GM19099 (cell line): ENCODE measurements around the gene ARHGEF40.

Source experiments
- POLR2A ChIP-seq: IDR thresholded peaks from 3 replicates; pipeline ENCODE4 v1.6.1; 2011; ENCODE audit warnings: low read depth; ENCODE audit not compliant: insufficient read length; ENCODE audit errors: extremely low read depth

ARHGEF40 gene

GRCh38 chr14:21093018-21093417 is 22.9 kb downstream of the ARHGEF40 start:
- TF ChIP-seq POLR2A: no peak

- no peak for TF ChIP-seq POLR2A
Observed at GRCh38 chr14:21093769-21094681, 23.9 kb downstream of the ARHGEF40 start.

- TF ChIP-seq POLR2A: no peak
Observed at GRCh38 chr14:21095430-21096205, 25.5 kb downstream of the ARHGEF40 start.

GRCh38 chr14:21096438-21096837 is 26.3 kb downstream of the ARHGEF40 start:
- no peak for TF ChIP-seq POLR2A

- TF ChIP-seq POLR2A: no peak
Observed at GRCh38 chr14:21096978-21097635, 27.0 kb downstream of the ARHGEF40 start.

GRCh38 chr14:21097636-21098075 is 27.6 kb downstream of the ARHGEF40 start:
- TF ChIP-seq POLR2A: no peak

- TF ChIP-seq POLR2A: no peak
Observed at GRCh38 chr14:21098076-21098891, 28.2 kb downstream of the ARHGEF40 start, which contains the start of gene ZNF219. ZNF219 (minus strand) TSS chr14:21098655; CDS start chr14:21093591, 5,064 bp downstream.

GRCh38 chr14:21098892-21099595 is 28.9 kb downstream of the ARHGEF40 start:
- no peak for TF ChIP-seq POLR2A

GRCh38 chr14:21099596-21099985 is 29.5 kb downstream of the ARHGEF40 start:
- TF ChIP-seq POLR2A: no peak

- TF ChIP-seq POLR2A: no peak
Observed at GRCh38 chr14:21100931-21101330, 30.8 kb downstream of the ARHGEF40 start, which contains the start of gene TMEM253. TMEM253 (plus strand) TSS chr14:21101066; CDS start chr14:21101344, 278 bp downstream.

- TF ChIP-seq POLR2A: no peak
Observed at GRCh38 chr14:21101802-21102413, 31.8 kb downstream of the ARHGEF40 start.

- TF ChIP-seq POLR2A: no peak
Observed at GRCh38 chr14:21102521-21103410, 32.7 kb downstream of the ARHGEF40 start.
